HG03175 (cell line): ENCODE measurements around the gene ZBTB37.
"Not testable (repeated sequence)": the region's sequence is repeated elsewhere in the genome, so short reads cannot be mapped to it uniquely, and the experiment has no call there.

Experiments
- ATAC-seq: cut with Tn5 transposase; IDR thresholded peaks from one replicate; pipeline ENCODE4 v1.9.1; 2021; ENCODE audit warnings: mild to moderate bottlenecking, moderate library complexity; ENCODE audit not compliant: unreplicated experiment

The ZBTB37 gene, protein sequence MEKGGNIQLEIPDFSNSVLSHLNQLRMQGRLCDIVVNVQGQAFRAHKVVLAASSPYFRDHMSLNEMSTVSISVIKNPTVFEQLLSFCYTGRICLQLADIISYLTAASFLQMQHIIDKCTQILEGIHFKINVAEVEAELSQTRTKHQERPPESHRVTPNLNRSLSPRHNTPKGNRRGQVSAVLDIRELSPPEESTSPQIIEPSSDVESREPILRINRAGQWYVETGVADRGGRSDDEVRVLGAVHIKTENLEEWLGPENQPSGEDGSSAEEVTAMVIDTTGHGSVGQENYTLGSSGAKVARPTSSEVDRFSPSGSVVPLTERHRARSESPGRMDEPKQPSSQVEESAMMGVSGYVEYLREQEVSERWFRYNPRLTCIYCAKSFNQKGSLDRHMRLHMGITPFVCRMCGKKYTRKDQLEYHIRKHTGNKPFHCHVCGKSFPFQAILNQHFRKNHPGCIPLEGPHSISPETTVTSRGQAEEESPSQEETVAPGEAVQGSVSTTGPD

DNA sequence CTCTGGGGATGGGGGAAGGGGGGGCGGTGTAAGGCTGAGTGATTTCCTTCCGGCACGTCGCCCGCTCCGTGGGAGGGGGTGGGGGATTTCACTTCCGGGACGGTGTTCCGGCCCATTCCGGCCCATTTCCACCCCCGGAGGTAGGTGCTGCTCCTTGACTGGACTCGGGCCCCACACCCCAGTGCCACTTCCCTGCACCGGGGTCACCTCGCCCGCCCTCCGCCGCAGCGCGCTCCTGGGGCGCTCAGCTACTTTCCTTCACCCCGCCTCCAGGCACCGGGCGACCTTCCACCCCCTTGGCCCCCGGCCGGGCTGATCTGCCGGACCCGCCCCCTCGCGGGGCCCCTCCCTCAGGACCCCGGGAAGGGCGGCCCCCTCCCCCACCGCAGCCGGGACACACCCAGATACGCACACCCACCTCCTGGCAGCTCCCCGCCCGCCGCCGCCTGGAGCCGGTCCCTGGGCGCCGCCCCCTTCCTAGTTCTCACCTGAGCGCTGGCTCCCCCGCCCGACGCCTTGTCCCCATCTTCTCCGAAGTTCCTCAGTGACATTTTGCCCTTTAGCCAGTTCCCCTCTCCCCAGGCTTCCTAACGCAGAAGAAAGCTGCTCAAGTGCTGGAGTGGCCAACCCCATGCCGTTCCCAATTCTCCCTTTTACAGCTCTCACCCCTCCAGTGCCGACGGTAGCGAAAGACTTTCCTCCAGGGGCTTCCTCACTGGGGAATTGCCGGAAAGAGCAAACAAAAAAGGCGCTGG is at the start of gene ZBTB37:
ZBTB37 (plus strand) TSS at position 115 of the 755 bp plus-strand sequence. CDS start 1,846 bp downstream, outside the sequence.
- peak; percentile 62 for ATAC-seq

DNA sequence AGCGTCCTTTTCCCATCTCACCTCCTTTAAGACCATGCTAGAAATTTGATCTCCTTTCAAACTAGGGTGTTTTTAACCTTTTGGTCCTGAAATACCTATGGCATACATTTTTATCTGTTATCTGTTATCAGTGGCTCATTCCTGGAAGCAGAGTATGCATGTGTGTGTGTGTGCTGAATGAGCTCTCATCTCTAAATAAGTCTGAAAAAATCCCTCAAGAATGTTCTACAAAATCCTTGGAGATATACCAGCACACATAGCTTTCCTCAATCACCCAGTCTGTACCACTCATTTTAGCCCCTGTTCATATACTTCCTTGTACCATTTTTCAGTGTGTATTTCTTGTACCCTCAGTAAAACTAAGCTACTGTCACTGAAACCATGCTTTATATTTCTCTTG is 49.7 kb upstream of the ZBTB37 start:
- no peak for ATAC-seq

DNA sequence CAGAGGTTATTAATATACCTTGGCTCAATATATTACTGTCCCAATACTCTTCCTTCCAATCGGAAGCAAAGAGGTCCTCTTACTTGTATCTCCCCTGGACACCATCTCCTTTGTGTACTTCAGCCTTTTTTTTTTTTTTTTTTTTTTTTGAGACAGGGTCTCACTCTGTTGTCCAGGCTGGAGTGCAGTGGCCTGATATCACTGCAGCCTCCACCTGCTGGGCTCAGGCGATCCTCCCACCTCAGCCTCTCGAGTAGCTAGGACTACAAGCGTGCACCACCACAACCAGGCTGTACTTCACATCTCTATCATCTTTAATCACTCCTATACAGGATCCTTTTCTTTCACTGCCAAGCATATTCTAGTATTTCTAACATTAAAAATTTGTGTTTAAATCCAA is 46.5 kb upstream of the ZBTB37 start:
- no peak for ATAC-seq

DNA sequence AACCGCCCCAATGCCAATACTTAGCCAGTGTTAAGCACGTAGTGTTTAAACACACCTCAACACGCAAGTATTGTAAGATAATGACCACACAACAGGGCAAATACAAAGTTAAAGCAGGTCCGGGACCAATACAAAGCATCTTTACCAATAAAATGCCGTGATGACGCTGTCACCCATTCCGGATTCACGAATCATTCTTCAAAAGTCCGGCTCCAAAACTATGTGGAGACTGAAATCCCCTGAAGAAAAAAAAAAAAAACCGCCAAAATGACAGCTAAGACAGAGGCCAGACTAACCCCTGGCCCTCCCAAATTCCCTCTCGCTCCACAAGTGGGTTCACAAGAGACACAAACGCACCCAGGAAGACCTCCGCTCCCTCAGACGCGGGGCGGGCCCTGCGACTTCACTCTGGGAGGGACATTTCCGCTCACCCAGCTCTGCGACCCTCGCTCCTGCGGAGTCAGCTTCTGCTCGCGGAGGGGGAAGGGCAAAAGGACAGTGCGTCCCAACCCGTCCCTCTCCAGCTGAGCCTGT is 44.3 kb upstream of the ZBTB37 start:
- ATAC-seq = peak; percentile 35

DNA sequence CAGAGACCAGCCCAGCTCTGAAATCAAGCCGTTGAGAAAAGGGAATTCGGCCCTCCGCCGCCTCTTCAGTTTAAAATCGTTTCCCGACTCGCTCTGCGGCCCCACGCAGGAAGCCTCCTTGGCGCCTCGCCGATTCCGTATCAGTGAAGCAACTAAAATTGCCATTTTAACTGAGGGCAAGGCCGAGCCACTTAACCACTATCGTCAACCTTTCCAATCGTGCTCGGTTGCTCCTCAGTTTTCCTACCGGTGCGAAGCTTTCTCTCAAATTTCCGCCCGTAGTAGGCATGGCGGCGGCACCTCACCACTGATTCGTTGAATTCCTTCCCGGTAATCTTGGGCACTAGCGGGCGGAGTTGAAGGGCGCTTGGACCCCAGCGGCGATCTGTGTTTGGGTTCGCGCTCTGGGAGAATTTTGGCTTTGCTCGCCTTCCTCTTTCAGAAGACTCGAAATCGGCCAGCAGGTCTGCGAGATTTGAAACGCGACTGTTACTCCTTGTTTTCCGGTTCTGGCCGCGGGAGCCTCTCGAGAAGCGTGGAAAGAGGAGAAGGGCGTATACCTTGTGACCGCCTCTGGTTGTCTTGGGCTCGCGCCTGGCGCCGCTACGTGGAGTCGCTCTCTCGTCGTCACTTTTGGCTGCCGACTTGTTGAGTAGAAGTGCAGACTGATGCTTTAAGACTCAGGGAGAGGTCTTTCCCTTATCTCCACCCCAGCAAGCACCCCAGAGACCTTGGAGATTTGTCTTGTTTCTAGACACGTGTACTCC is 43.7 kb upstream of the ZBTB37 start, which contains the start of the genes CENPL and DARS2:
CENPL (minus strand) TSS at position 569 of the 767 bp plus-strand sequence. CDS start 13,584 bp downstream, outside the sequence.
DARS2 (plus strand) TSS at position 359 of the 767 bp plus-strand sequence. CDS start 557 bp downstream, outside the sequence.
- peak; percentile 90 for ATAC-seq

DNA sequence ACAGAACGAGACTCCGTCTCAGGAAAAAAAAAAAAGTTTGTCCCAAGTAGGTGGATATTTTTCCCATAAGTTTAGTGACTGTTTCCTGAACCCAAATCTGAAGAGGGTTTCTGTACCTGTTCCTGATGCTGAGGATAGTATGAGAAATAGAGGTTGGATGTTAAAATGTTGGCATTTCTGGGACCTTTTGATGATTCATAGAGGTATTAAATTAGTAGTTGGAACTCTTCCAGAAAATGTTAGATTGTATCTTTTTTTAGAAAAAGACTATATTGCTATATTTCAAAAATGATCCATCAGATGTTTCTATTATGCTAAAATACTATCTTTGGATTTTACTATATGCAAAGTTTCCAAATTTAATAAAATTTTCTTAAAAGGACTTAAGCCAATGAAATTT is 40.6 kb upstream of the ZBTB37 start:
- ATAC-seq = no peak

DNA sequence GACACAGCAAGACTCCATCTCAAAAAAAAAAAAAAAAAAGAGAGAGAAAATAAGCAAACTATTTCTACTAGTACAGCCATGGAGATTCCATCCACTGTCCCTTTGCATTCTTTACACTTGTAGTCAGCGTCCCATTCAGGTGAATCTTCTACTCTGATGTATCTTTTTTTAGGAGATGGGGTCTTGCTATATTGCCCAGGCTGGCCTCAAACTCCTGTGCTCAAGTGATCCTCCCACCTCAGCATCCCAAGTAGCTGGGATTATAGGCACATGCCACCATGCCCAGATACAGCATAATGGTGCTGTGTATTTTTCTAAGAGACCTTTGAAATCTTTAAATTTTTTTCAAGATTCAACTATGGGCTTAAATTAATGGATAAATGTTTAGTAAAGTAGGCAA is 35.4 kb upstream of the ZBTB37 start:
- ATAC-seq = no peak

DNA sequence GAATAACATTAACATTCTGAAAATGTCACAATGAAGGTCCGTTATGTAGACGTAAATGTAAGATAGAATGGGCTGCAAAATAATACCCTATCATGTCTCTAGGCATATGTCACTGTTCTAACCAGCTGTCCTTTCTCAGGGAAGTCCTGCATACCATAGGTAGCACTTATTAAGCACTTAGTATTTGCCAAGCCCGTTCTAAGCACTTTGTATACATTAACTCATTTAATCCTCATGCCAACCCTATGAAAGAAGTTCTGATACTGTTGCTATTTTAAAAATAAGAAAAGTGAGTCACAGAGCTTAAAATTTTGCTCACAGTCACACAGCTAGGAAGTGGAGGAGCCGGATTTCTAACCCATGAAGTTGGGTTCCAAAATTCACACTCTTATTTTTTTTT is 16.1 kb upstream of the ZBTB37 start:
- no peak for ATAC-seq

DNA sequence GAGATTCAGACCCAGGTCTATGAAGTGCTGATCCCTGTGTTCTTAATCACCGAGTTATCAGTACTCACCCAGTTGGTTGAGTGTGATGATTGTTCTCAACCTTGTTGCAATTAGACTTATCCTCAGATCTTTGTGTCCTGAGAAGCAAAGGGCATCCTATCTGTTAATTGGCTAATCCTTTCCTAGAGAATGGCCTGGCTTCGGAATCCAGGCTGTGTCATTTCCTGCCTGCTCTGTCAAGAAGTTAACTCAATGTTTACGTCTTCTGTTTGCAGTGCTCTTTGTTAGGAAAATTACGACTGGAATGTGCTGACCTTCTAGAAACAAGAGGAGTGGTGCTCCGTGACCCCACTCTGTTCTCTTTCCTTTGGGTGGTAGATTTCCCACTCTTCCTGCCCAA is 15.1 kb upstream of the ZBTB37 start:
- no peak for ATAC-seq

DNA sequence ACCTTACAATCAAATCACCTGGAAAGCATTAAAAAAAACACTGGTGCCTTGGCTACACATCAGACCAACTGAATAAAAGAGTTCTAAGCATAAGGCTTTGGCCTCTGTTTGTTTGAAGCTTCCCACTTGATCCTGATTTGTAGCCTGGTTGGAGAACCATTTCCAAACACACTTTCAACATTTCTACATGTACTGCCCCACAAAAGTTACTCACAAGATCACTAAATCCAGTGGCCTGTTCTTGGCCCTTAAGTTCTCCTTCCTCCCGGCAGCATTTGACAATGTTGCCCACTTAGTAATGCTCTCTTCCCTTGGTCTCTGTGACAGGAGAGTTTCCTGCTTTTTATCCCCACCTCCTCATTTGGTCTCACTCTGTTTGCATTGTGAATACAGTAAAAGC is 12.2 kb upstream of the ZBTB37 start:
- no peak for ATAC-seq

DNA sequence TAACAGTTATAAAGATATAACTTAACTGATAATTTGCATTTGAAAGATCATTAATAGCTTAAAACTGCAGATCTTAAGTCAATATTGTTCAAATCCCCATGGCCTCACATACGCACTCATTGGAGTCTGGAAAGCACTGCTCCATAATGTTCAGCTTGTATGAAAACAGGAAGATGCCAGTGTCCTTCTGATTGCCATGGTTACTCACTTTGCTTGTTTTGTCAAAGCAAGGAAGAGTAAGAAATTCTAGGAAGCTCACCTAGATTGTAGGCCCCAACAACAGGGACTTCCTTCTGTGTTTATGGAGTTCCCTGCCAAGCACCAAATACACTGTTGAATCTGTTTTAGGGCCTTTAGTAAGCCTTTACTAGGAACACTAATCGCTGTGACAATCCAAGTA is 11.3 kb upstream of the ZBTB37 start:
- no peak for ATAC-seq

DNA sequence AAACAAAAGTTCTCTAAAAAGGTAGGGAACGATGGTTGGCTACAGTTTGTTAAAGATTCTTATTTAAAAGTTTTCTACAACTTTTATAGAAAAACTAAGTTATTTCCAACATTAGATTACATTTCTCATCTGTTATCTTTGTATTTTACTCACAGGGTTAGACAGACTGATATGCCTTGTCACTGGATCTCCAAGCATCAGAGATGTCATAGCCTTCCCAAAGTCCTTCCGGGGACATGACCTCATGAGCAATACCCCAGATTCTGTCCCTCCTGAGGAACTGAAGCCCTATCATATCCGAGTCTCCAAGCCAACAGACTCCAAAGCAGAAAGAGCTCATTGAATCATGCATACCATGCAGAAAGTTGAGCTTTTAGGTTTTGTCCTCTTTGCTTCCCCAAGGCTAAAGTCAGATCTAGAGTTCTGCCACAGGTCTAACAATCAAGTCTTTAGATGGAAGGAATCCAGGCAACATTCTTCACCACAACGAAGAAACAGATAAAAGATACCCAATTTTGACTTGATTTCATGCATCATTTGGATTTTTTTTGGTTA is 10.7 kb upstream of the ZBTB37 start:
- no peak for ATAC-seq

DNA sequence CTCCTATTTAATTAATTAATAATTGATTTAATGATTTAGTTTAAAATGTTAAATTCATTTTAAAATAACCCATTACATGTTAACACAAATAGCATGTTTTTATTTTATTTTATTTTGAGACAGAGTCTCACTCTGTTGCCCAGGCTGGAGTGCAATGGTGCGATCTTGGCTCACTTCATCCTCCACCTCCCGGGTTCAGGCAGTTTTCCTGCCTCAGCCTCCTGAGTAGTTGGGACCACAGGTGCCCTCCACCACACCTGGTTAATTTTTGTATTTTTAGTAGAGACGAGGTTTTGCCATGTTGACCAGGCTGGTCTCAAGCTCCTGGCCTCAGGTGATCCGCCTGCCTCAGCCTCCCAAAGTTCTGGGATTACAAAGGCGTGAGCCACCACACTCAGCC is 8.6 kb upstream of the ZBTB37 start:
- ATAC-seq = not testable (repeated sequence)

DNA sequence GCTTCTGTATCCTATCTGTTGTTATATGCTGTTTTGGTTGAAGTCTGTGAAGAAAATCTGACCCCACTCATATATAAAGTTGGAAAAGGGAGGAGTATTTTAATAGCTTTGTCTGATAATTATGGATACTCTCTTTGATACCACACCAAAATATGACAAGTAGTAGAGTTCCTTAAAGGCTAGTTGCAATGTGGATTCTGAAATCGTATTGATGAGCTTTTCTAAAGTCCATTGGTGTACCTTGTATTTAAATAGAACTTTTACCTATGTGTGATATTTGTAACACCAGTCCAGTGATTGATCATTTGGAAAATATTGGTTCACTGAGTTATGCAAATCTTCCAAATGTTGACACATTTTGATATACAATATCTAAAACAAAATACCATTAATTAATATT is 8.1 kb upstream of the ZBTB37 start:
- ATAC-seq = no peak

DNA sequence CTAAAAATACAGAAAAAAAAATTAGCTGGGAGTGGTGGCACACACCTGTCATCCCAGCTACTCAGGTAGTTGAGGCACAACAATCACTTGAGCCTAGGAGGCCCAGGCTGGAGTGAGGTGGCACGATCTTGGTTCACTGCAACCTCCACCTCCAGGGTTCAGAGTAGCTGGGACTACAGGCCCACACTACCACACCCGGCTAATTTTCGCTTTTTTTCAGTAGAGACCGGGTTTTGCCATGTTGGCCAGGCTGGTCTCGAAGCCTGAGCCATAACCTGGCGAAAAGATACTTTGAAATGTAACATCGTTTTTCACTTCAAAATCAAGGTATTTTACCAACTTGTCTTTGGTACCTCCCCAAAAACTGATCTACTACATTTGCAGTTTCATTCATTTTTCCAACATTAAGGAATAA is 6.4 kb upstream of the ZBTB37 start:
- no peak for ATAC-seq

DNA sequence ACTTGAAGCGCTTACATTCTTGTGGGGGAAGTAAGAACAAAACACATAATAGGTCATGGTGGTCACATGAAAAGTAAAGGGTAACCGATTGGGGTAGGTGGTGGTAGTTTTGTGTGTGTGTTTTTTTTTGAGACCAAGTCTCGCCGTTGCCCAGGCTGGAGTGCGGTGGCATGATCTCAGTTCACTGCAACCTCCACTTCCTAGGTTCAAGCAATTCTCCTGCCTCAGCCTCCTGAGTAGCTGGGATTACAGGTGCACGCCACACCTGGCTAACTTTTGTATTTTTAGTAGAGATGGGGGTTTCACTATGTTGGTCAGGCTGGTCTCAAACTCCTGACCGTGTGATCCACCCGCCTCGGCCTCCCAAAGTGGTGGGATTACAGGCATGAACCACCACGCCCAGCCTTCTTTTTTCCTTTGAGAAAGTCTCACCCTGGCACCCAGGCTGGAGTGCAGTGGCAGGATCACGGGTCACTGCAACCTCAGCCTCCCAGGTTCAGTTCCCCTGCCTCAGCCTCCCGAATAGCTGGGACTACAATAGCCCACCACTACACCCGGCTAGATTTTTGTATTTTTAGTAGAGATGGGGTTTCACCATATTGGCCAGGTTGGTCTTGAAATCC is 5.9 kb upstream of the ZBTB37 start:
- not testable (repeated sequence) for ATAC-seq

DNA sequence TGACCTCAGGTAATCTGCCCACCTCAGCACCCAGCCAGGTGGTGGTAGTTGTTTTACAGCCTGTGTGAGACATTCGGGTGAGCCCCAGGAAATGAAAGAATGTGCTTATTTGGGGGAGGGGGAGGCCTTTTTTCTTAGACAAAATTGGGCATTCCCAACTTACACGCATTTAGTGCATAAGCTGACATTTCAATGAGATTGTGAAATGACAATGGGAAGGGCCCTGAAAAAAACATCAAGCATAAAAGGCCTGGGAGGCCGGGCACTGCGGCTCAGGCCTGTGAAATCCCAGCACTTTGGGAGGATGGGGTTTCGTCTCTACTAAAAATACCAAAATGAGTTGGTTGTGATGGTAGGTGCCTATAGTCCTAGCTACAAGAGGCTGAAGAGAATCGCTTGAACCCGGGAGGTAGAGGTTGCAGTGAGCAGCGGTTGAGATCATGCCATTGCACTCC is 5.4 kb upstream of the ZBTB37 start:
- no peak for ATAC-seq

DNA sequence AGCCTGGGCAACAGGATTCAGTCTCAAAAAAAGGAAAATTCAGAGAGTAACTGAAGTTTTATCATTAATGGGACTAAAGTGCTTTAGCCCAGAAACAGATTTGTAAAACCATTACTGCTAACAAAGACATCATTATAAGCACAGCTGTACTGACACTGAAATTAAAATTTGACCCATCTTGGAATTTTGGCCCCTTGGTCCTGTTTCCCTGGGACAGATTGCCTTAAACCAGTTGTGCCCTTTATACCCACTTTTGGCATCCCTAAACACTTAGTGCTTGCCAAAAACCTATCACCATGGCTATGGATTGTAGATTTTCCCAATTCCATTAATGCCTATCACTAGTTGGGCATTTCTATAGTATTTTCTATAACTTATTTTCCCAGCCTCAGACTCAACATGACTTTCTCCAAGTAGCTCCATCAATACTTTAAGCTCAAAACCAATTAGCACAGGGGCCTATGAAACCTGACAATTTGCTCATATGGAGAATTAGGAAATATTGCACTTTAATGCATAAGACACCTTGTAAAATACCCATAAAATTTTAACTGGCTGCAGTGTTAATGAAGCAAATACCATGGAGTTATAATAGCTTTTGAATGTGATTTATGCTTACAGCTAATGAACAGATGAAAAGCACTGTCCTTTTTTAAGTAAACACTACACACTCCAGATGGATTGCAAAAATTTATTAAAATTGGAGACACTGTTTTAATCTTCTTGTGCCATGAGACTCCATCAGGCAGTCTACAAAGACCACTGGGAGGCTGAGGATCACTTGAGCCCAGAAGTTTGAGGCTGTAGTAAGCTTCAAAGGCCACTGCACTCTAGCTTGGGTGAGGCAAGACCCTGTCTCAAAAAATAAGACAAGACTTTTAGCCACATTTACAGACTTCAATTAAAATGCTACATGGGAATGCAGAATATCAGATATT is 4.7 kb upstream of the ZBTB37 start:
- no peak for ATAC-seq
